Caco-2 (cell line): ENCODE measurements around the gene FEM1C. TPM values are rescaled to one million over a fixed set of nuclear protein-coding genes. Genes with fewer than 3 reads are reported as not detected.

ENCODE experiments used
- BruUV-seq: library from RNA; stranded (reverse); fragments of 400-500 nt; replicated peaks from 2 replicates; lab custom pipeline; 2021; lab: Mats Ljungman, UMichigan
- CTCF ChIA-PET: fragments of 300-600 bp; sonication (Branson Sonifier 250); formaldehyde crosslinking; loops from one replicate; lab custom pipeline; 2022; ENCODE audit warnings: antibody characterized with exemption; lab: Charles Lee
- POLR2A ChIA-PET: fragments of 300-600 bp; sonication (Branson Sonifier 250); formaldehyde crosslinking; loops from one replicate; lab custom pipeline; 2022; ENCODE audit warnings: antibody characterized with exemption; lab: Charles Lee
- DNase-seq, 2 experiments: peaks; one replicate each; pipeline versions ENCODE4 v3.0.0 to v3.0.0-alpha.2; 2020 to 2022
- H3K27me3 ChIP-seq: replicated peaks from 2 replicates; pipeline ENCODE4 v1.6.0; 2011; ENCODE audit warnings: low read length; ENCODE audit not compliant: control insufficient read depth, insufficient read depth
- H3K36me3 ChIP-seq: 2 replicates; pipeline ENCODE4 v1.5.1; 2011; ENCODE audit warnings: low read length; ENCODE audit not compliant: control insufficient read depth, insufficient read depth
- H3K4me1 ChIP-seq: fragments of 250-450 bp; sonication (Bioruptor Pico); 2 replicates; pipeline ENCODE4 v1.5.1; 2020; ENCODE audit warnings: mild to moderate bottlenecking
- H3K4me3 ChIP-seq: 2 replicates; pipeline ENCODE4 v1.5.1; 2011; ENCODE audit warnings: low read depth, mild to moderate bottlenecking, control low read depth, low read length
- H3K9me3 ChIP-seq: fragments of 250-450 bp; sonication (Bioruptor Pico); 2 replicates; pipeline ENCODE4 v1.5.1; 2020; ENCODE audit warnings: mild to moderate bottlenecking, moderate library complexity
- H3K27ac Mint-ChIP-seq: one replicate; pipeline ENCODE4 v1.8.0; 2022; ENCODE audit warnings: mixed read lengths; ENCODE audit not compliant: unreplicated experiment
- H3K27me3 Mint-ChIP-seq: one replicate; pipeline ENCODE4 v1.8.0; 2022; ENCODE audit warnings: mixed read lengths; ENCODE audit not compliant: insufficient read depth, unreplicated experiment
- H3K36me3 Mint-ChIP-seq: one replicate; pipeline ENCODE4 v1.8.0; 2022; ENCODE audit warnings: mild to moderate bottlenecking, mixed read lengths; ENCODE audit not compliant: insufficient read depth, unreplicated experiment
- H3K4me1 Mint-ChIP-seq: one replicate; pipeline ENCODE4 v1.8.0; 2022; ENCODE audit warnings: low read depth, mixed read lengths; ENCODE audit not compliant: unreplicated experiment
- H3K4me3 Mint-ChIP-seq: one replicate; pipeline ENCODE4 v1.8.0; 2022; ENCODE audit warnings: mild to moderate bottlenecking, moderate library complexity, mixed read lengths; ENCODE audit not compliant: unreplicated experiment
- H3K9me3 Mint-ChIP-seq: one replicate; pipeline ENCODE4 v1.8.0; 2022; ENCODE audit warnings: mixed read lengths; ENCODE audit not compliant: unreplicated experiment
- CTCF ChIP-seq, 2 experiments: fragments of 200-600 bp in 1 of 2; IDR thresholded peaks; 1 replicate in 1 of 2; 2 replicates in 1 of 2; pipeline versions ENCODE4 v1.5.1 to v1.8.0; 2011 to 2022; ENCODE audit warnings: antibody characterized with exemption in 1 of 2, control low read depth in 1 of 2, inconsistent platforms in 1 of 2, low read depth in 1 of 2, low read length in 1 of 2, mild to moderate bottlenecking in 1 of 2, moderate library complexity in 1 of 2; ENCODE audit not compliant: insufficient read depth in 1 of 2, severe bottlenecking in 1 of 2, unreplicated experiment in 1 of 2
- intact Hi-C: fragments of 100-400 bp; cut with micrococcal nuclease; formaldehyde crosslinking; loops from one replicate; pipeline ENCODE4 v1.10.0; 2022; ENCODE audit not compliant: unreplicated experiment
- total RNA-seq: library from RNA; stranded (reverse); gene quantifications from 2 replicates; pipeline ENCODE4 v1.2.3, GENCODE V29; 2022

The FEM1C gene
- total RNA-seq, 1 experiment from 2014 or later = 11.8 TPM

GRCh38 chr5:115531787-115532367 is 12.7 kb downstream of the FEM1C start:
- Mint-ChIP-seq H3K27me3 (no peaks in the 10 kb centered on the region), H3K27ac (no peak overlapping the region), H3K36me3 (peaks cover 12% of the 10 kb centered on the region), H3K4me1 (no peaks in the 10 kb centered on the region), H3K9me3 (no peaks in the 10 kb centered on the region), H3K4me3 (no peak overlapping the region)
- no peak for TF ChIP-seq CTCF (IDR thresholded peaks at IDR 0.05; ENCODE audit: insufficient read depth in 1 of 2, low read depth in 1 of 2, low read length in 1 of 2, severe bottlenecking in 1 of 2, unreplicated experiment in 1 of 2)
- H3K27me3 ChIP-seq = no peaks in the 10 kb centered on the region
- H3K36me3 ChIP-seq = peaks cover 2% of the 10 kb centered on the region; the same call in 1 of the 2 replicates
- H3K9me3 ChIP-seq = no peaks in the 10 kb centered on the region
- no peak for DNase-seq
- peaks cover 7% of the 10 kb centered on the region; the same call in 1 of the 2 replicates for H3K4me1 ChIP-seq
- POLR2A ChIA-PET = no interaction called here
- intact Hi-C loops = no loop called here
- no TSS peak for BruUV-seq
- no peak overlapping the region for H3K4me3 ChIP-seq
- CTCF ChIA-PET = interaction anchor here (0.6 kb wide), 1 partner anchor 116 kb away, joined by 7 read pairs; no protein-coding TSS in a partner anchor

- no peaks in the 10 kb centered on the region for H3K4me1 Mint-ChIP-seq
- CTCF ChIA-PET = no interaction called here
- peaks cover 12% of the 10 kb centered on the region for H3K36me3 Mint-ChIP-seq
Measured at GRCh38 chr5:115531380-115531779, 13.2 kb downstream of the FEM1C start.

GRCh38 chr5:115530426-115530825 is 14.1 kb downstream of the FEM1C start:
- Mint-ChIP-seq H3K27me3 (no peaks in the 10 kb centered on the region), H3K27ac (no peak overlapping the region), H3K36me3 (peaks cover 13% of the 10 kb centered on the region), H3K9me3 (no peaks in the 10 kb centered on the region), H3K4me3 (no peak overlapping the region), H3K4me1 (no peaks in the 10 kb centered on the region)
- no peak overlapping the region for H3K4me3 ChIP-seq
- H3K4me1 ChIP-seq = peaks cover 7% of the 10 kb centered on the region; the same call in 1 of the 2 replicates
- POLR2A ChIA-PET = no interaction called here
- no peak for TF ChIP-seq CTCF (IDR thresholded peaks at IDR 0.05; ENCODE audit: insufficient read depth in 1 of 2, low read depth in 1 of 2, low read length in 1 of 2, severe bottlenecking in 1 of 2, unreplicated experiment in 1 of 2)
- no peaks in the 10 kb centered on the region for H3K9me3 ChIP-seq
- BruUV-seq = no TSS peak
- CTCF ChIA-PET = no interaction called here
- no peak for DNase-seq
- H3K36me3 ChIP-seq = peaks cover 2% of the 10 kb centered on the region; the same call in 1 of the 2 replicates
- H3K27me3 ChIP-seq = no peaks in the 10 kb centered on the region
- intact Hi-C loops = no loop called here

More at GRCh38 chr5:115531380-115531779, 13.2 kb downstream of the FEM1C start:
- intact Hi-C loops = no loop called here
- BruUV-seq = no TSS peak
- Mint-ChIP-seq H3K9me3 (no peaks in the 10 kb centered on the region), H3K27me3 (no peaks in the 10 kb centered on the region), H3K27ac (no peak overlapping the region), H3K4me3 (no peak overlapping the region)
- Histone ChIP-seq H3K4me1 (peaks cover 7% of the 10 kb centered on the region; the same call in 1 of the 2 replicates), H3K27me3 (no peaks in the 10 kb centered on the region), H3K36me3 (peaks cover 2% of the 10 kb centered on the region; the same call in 1 of the 2 replicates), H3K9me3 (no peaks in the 10 kb centered on the region), H3K4me3 (no peak overlapping the region)
- no peak for TF ChIP-seq CTCF (IDR thresholded peaks at IDR 0.05; ENCODE audit: insufficient read depth in 1 of 2, low read depth in 1 of 2, low read length in 1 of 2, severe bottlenecking in 1 of 2, unreplicated experiment in 1 of 2)
- POLR2A ChIA-PET = no interaction called here
- DNase-seq = no peak
